AG10803 (cell line): ENCODE data around the gene FBLN5.

Source experiments
- DNase-seq: peaks from one replicate; pipeline ENCODE4 v3.0.0; 2010; ENCODE audit warnings: low read depth
- H3K4me3 ChIP-seq: 2 replicates; pipeline ENCODE4 v1.5.1; 2011; ENCODE audit warnings: mild to moderate bottlenecking, low read length, control low read depth
- CTCF ChIP-seq: conservative IDR thresholded peaks from 2 replicates; pipeline ENCODE4 v1.5.1; 2011; ENCODE audit warnings: mild to moderate bottlenecking, low read length, control low read depth, inconsistent platforms

The FBLN5 gene

GRCh38 chr14:91885113-91885712 is 62.3 kb downstream of the FBLN5 start:
- no peak for DNase-seq
- TF ChIP-seq CTCF: no peak
- H3K4me3 ChIP-seq: no peak overlapping the region

GRCh38 chr14:91884664-91885063 is 62.8 kb downstream of the FBLN5 start:
- H3K4me3 ChIP-seq: no peak overlapping the region
- no peak for TF ChIP-seq CTCF
- DNase-seq: no peak

- H3K4me3 ChIP-seq: no peak overlapping the region
- no peak for TF ChIP-seq CTCF
- peak; percentile 33 for DNase-seq
Observed at GRCh38 chr14:91883753-91884152, 63.7 kb downstream of the FBLN5 start.

GRCh38 chr14:91882776-91883175 is 64.7 kb downstream of the FBLN5 start:
- DNase-seq: no peak
- TF ChIP-seq CTCF: no peak
- no peak overlapping the region for H3K4me3 ChIP-seq

- no peak for DNase-seq
- no peak overlapping the region for H3K4me3 ChIP-seq
- no peak for TF ChIP-seq CTCF
Observed at GRCh38 chr14:91882369-91882768, 65.1 kb downstream of the FBLN5 start.

GRCh38 chr14:91879196-91879595 is 68.3 kb downstream of the FBLN5 start:
- H3K4me3 ChIP-seq: no peak overlapping the region
- DNase-seq: peak; percentile 55
- TF ChIP-seq CTCF: no peak

- DNase-seq: no peak
- TF ChIP-seq CTCF: no peak
Observed at GRCh38 chr14:91878274-91878673, 69.2 kb downstream of the FBLN5 start.

More at GRCh38 chr14:91878274-91878673, 69.2 kb downstream of the FBLN5 start:
- H3K4me3 ChIP-seq: no peak overlapping the region
